Measurements from ENCODE around the gene SLC35A4. TPM values are rescaled to one million over a fixed set of nuclear protein-coding genes. Genes with fewer than 3 reads are reported as not detected.
"Not testable (repeated sequence)": the region's sequence is repeated elsewhere in the genome, so short reads cannot be mapped to it uniquely, and the experiment has no call there.

Gene SLC35A4
- total RNA-seq, 6 donors from 2014 or later = 30.4 to 92.3 (median 56.7) TPM

DNA sequence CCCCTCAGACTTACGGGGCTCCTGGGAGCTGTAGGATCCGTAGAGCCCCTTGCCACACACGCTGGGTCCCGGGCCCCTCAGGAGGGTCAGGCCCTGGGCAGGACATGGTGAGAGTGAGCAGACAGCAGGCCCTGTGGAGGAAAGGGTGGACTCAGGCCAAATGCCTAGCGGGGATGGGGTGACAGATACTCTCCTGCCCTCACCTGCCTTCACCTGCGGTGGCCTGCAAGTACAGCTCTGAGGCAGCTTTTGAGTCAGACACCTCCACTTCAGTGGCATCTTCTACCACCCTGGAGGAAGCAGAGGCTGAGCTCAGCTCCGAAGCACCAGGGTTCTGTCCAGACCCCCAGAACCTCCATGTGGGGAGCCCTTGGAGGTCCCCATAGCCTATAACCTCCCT, 26.2 kb downstream of the SLC35A4 start:
- Histone ChIP-seq H3K27me3 (no peaks in the 10 kb centered on the region), H3K4me3 (peak overlapping the region in 1 of 4 donors; percentile 14)
- 89 to 92% methylated on average over 3 to 7 of the region's 7 CpGs for WGBS, 2 donors

GRCh38 chr5:140591747-140592372, 27.2 kb downstream of the SLC35A4 start:
- Histone ChIP-seq H3K27me3 (no peaks in the 10 kb centered on the region), H3K27ac (peak overlapping the region; percentile 28 to 73 (median 64)), H3K36me3 (no peaks in the 10 kb centered on the region), H3K9me3 (no peaks in the 10 kb centered on the region), H3K4me3 (peak overlapping the region in 1 of 4 donors; percentile 14), H3K4me1 (peaks cover 32 to 47% (median 42%) of the 10 kb centered on the region in 4 donors)
- DNase-seq (no peak), ATAC-seq (ENCODE audit: low FRiP score in 2 of 2) (peak in 1 of 2 donors; percentile 46)
- WGBS, 2 donors = 75 to 86% methylated on average over 4 to 5 of the region's 5 CpGs
- TF ChIP-seq POLR2A (IDR thresholded peaks at IDR 0.05) = peak in 1 of 4 donors; percentile 43
- no peak for TF ChIP-seq EP300 (IDR thresholded peaks at IDR 0.05)

More for the DNA sequence above, 26.2 kb downstream of the SLC35A4 start:
- Histone ChIP-seq H3K36me3 (no peaks in the 10 kb centered on the region), H3K9me3 (no peaks in the 10 kb centered on the region), H3K4me1 (peaks cover 24 to 38% (median 33%) of the 10 kb centered on the region in 4 donors), H3K27ac (peak overlapping the region in 3 of 4 donors; percentile 1 to 73 (median 63))
- ATAC-seq (ENCODE audit: low FRiP score in 2 of 2) (no peak), DNase-seq (no peak)
- no peak for TF ChIP-seq POLR2A (IDR thresholded peaks at IDR 0.05)
- TF ChIP-seq CTCF (IDR thresholded peaks at IDR 0.05) = no peak
- TF ChIP-seq POLR2AphosphoS5 (IDR thresholded peaks at IDR 0.05) = no peak
- TF ChIP-seq EP300 (IDR thresholded peaks at IDR 0.05) = no peak

DNA sequence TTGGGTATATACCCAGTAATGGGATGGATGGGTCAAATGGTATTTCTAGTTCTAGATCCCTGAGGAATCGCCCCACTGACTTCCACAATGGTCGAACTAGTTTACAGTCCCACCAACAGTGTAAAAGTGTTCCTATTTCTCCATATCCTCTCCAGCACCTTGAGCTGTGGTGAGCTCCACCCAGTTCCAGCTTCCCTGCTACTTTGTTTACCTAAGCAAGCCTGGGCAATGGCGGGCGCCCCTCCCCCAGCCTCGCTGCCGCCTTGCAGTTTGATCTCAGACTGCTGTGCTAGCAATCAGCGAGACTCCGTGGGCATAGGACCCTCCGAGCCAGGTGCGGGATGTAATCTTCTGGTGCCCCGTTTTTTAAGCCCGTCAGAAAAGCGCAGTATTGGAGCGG, 28.4 kb downstream of the SLC35A4 start:
- peak overlapping the region in 1 of 4 donors; percentile 21 for H3K27ac ChIP-seq
- H3K36me3 ChIP-seq; DNase-seq; H3K9me3 ChIP-seq; H3K27me3 ChIP-seq; ATAC-seq (ENCODE audit: low FRiP score in 2 of 2); H3K4me3 ChIP-seq: not testable (repeated sequence)
- peaks cover 32 to 47% (median 42%) of the 10 kb centered on the region in 4 donors for H3K4me1 ChIP-seq
- 37 to 39% methylated on average over 12 of the region's 14 CpGs for WGBS, 2 donors

- 73 to 100% methylated on average over 5 of the region's 6 CpGs for WGBS, 2 donors
- Histone ChIP-seq H3K4me3 (no peak overlapping the region), H3K4me1 (peaks cover 25 to 39% (median 36%) of the 10 kb centered on the region in 4 donors), H3K27ac (peak overlapping the region in 3 of 4 donors; percentile 72 to 79 (median 76)), H3K9me3 (no peaks in the 10 kb centered on the region), H3K36me3 (no peaks in the 10 kb centered on the region), H3K27me3 (no peaks in the 10 kb centered on the region)
- ATAC-seq (ENCODE audit: low FRiP score in 2 of 2) (no peak), DNase-seq (peak in 1 of 2 donors; percentile 44)
- TF ChIP-seq EP300 (IDR thresholded peaks at IDR 0.05) = no peak
- no peak for TF ChIP-seq CTCF (IDR thresholded peaks at IDR 0.05)
- no peak for TF ChIP-seq POLR2AphosphoS5 (IDR thresholded peaks at IDR 0.05)
- TF ChIP-seq POLR2A (IDR thresholded peaks at IDR 0.05) = no peak
Observed at GRCh38 chr5:140594169-140594568, 29.5 kb downstream of the SLC35A4 start.

DNA sequence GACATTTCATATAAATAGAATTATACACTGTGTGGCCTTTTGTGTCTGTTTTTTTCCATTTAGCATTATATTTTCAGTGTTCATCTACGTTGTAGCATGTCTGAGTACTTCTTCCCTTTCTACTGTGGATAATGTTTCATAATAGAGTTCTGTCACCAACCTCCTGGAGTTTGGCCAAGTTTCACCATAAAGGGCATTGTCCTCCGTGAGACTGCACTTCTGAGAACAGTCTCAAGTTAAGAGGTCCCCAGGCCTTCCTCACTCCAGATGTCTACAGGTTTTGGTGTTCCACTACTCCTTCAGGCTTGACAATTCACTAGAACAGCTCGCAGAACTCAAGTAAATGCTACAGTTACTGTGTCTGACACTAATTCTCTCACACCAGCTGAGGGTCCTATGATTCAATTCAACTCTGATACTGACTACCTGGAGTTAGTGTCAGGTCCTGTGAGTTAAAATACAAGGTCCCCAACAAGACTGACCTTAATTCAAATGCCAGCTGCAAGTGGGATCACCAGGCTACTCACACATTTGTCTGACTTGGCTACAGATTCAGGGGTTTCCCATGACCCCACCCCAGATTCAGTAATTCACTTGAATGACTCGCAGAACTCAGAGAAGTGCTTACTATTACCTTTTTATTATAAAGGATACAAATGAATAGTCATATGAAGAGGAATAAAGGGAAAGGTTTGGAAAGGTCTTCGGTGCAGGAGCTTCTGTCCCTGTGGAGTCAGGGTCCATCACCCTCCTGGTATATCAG, 31.1 kb downstream of the SLC35A4 start:
- peaks cover 21 to 31% (median 23%) of the 10 kb centered on the region in 4 donors for H3K4me1 ChIP-seq
- no peaks in the 10 kb centered on the region for H3K9me3 ChIP-seq
- ATAC-seq (ENCODE audit: low FRiP score in 2 of 2) (peak in 1 of 2 donors; percentile 81), DNase-seq (peak in 1 of 2 donors; percentile 80)
- no peak overlapping the region for H3K4me3 ChIP-seq
- peak overlapping the region; percentile 44 to 79 (median 74) for H3K27ac ChIP-seq
- no peaks in the 10 kb centered on the region for H3K36me3 ChIP-seq
- TF ChIP-seq EP300 (IDR thresholded peaks at IDR 0.05) (no peak), POLR2AphosphoS5 (IDR thresholded peaks at IDR 0.05) (peak in 1 of 2 donors; percentile 42), POLR2A (IDR thresholded peaks at IDR 0.05) (peak in 1 of 4 donors; percentile 31)
- H3K27me3 ChIP-seq = no peaks in the 10 kb centered on the region
- WGBS, 2 donors = 55 to 63% methylated on average over 5 of the region's 5 CpGs

- WGBS, 2 donors = 43 to 71% methylated on average over 1 of the region's 1 CpG
- TF ChIP-seq POLR2AphosphoS5 (IDR thresholded peaks at IDR 0.05) = no peak
- peak in 1 of 4 donors; percentile 26 for TF ChIP-seq POLR2A (IDR thresholded peaks at IDR 0.05)
- H3K27ac ChIP-seq = peak overlapping the region; percentile 44 to 79 (median 74)
- H3K4me1 ChIP-seq = peaks cover 19 to 31% (median 22%) of the 10 kb centered on the region in 4 donors
- no peak for DNase-seq
- no peaks in the 10 kb centered on the region for H3K9me3 ChIP-seq
- H3K36me3 ChIP-seq = no peaks in the 10 kb centered on the region
- no peak overlapping the region for H3K4me3 ChIP-seq
- H3K27me3 ChIP-seq = no peaks in the 10 kb centered on the region
- ATAC-seq (ENCODE audit: low FRiP score in 2 of 2) = peak in 1 of 2 donors; percentile 41
Observed at GRCh38 chr5:140596321-140596741, 31.7 kb downstream of the SLC35A4 start.
